ENCODE measurements around the gene RBP7. TPM values are rescaled to one million over a fixed set of nuclear protein-coding genes. Genes with fewer than 3 reads are reported as not detected.

RBP7 gene
- polyA plus RNA-seq, 1 donor (not counting 4 experiments of a cell fraction or from before 2014, with no cell fraction given), result 1.1 TPM

GRCh38 chr1:10042746-10043145, 45.7 kb downstream of the RBP7 start:
- H3K79me2 ChIP-seq (ENCODE audit: control insufficient read depth, insufficient read depth, low read length), result peaks cover 66% of the 10 kb centered on the region
- no peak for TF ChIP-seq CTCF (optimal IDR thresholded peaks at IDR 0.05 in 1 of 3, IDR thresholded peaks at IDR 0.05 in 1 of 3, conservative IDR thresholded peaks at IDR 0.05 in 1 of 3; ENCODE audit: extremely low read depth in 1 of 3, insufficient read depth in 2 of 3, low read length in 3 of 3)
- no peak for TF ChIP-seq EZH2 (IDR thresholded peaks at IDR 0.05; ENCODE audit: low read length)
- H4K20me1 ChIP-seq (ENCODE audit: control insufficient read depth, extremely low read depth, insufficient read depth, low read length), result no peaks in the 10 kb centered on the region
- DNase-seq (ENCODE audit: low read depth, low spot score) (no peak), FAIRE-seq (no peak)
- H3K36me3 ChIP-seq (ENCODE audit: control insufficient read depth in 2 of 2, extremely low read depth in 1 of 2, insufficient read depth in 2 of 2, low read length in 2 of 2), result peaks cover 0 to 2% of the 10 kb centered on the region in 2 experiments
- H3K27ac ChIP-seq (ENCODE audit: control insufficient read depth, insufficient read depth, low read length), result no peak overlapping the region
- H3K9me1 ChIP-seq (ENCODE audit: control insufficient read depth, extremely low read depth, insufficient read depth, low read length), result no peaks in the 10 kb centered on the region
- dilution Hi-C loops (cut with MboI; ENCODE audit: extremely low pct_ligation_motif_present, low sequenced_read_pairs), result no loop called here
- H3K9me3 ChIP-seq (ENCODE audit: control insufficient read depth, low read depth, low read length), result no peaks in the 10 kb centered on the region
- peaks cover 12% of the 10 kb centered on the region for H3K4me1 ChIP-seq (ENCODE audit: control insufficient read depth, extremely low read depth, insufficient read depth, low read length)
- H2AFZ ChIP-seq (ENCODE audit: control insufficient read depth, low read length), result no peak overlapping the region
- no peaks in the 10 kb centered on the region for H3K27me3 ChIP-seq (ENCODE audit: control insufficient read depth, extremely low read depth, insufficient read depth, low read length)
- H3K9ac ChIP-seq (ENCODE audit: control insufficient read depth, extremely low read depth, insufficient read depth, low read length), result no peak overlapping the region
- H3K4me2 ChIP-seq (ENCODE audit: control insufficient read depth, extremely low read depth, insufficient read depth, low read depth, low read length), result no peak overlapping the region
- no peak overlapping the region for H3K4me3 ChIP-seq (ENCODE audit: control insufficient read depth in 2 of 3, extremely low read depth in 1 of 3, insufficient read depth in 2 of 3, low read depth in 1 of 3, low read length in 3 of 3)

GRCh38 chr1:10045480-10046355, 48.7 kb downstream of the RBP7 start:
- Histone ChIP-seq H2AFZ (ENCODE audit: control insufficient read depth, low read length) (no peak overlapping the region), H3K4me2 (ENCODE audit: control insufficient read depth, extremely low read depth, insufficient read depth, low read depth, low read length) (peak overlapping the region; percentile 1), H3K36me3 (ENCODE audit: control insufficient read depth in 2 of 2, extremely low read depth in 1 of 2, insufficient read depth in 2 of 2, low read length in 2 of 2) (peaks cover 0 to 3% of the 10 kb centered on the region in 2 experiments), H3K79me2 (ENCODE audit: control insufficient read depth, insufficient read depth, low read length) (peaks cover 60% of the 10 kb centered on the region), H3K9me1 (ENCODE audit: control insufficient read depth, extremely low read depth, insufficient read depth, low read length) (no peaks in the 10 kb centered on the region), H3K27ac (ENCODE audit: control insufficient read depth, insufficient read depth, low read length) (no peak overlapping the region), H3K4me1 (ENCODE audit: control insufficient read depth, extremely low read depth, insufficient read depth, low read length) (peaks cover 12% of the 10 kb centered on the region), H4K20me1 (ENCODE audit: control insufficient read depth, extremely low read depth, insufficient read depth, low read length) (no peaks in the 10 kb centered on the region), H3K27me3 (ENCODE audit: control insufficient read depth, extremely low read depth, insufficient read depth, low read length) (no peaks in the 10 kb centered on the region), H3K9me3 (ENCODE audit: control insufficient read depth, low read depth, low read length) (no peaks in the 10 kb centered on the region), H3K9ac (ENCODE audit: control insufficient read depth, extremely low read depth, insufficient read depth, low read length) (no peak overlapping the region), H3K4me3 (ENCODE audit: control insufficient read depth in 2 of 3, extremely low read depth in 1 of 3, insufficient read depth in 2 of 3, low read depth in 1 of 3, low read length in 3 of 3) (no peak overlapping the region)
- TF ChIP-seq CTCF (optimal IDR thresholded peaks at IDR 0.05 in 1 of 3, IDR thresholded peaks at IDR 0.05 in 1 of 3, conservative IDR thresholded peaks at IDR 0.05 in 1 of 3; ENCODE audit: extremely low read depth in 1 of 3, insufficient read depth in 2 of 3, low read length in 3 of 3) (no peak), EZH2 (IDR thresholded peaks at IDR 0.05; ENCODE audit: low read length) (no peak)
- DNase-seq (ENCODE audit: low read depth, low spot score) (no peak), FAIRE-seq (no peak)
- dilution Hi-C loops (cut with MboI; ENCODE audit: extremely low pct_ligation_motif_present, low sequenced_read_pairs), result no loop called here
